Psoas muscle (tissue), 8 donors: ENCODE measurements around the gene EDN2. TPM values are rescaled to one million over a fixed set of nuclear protein-coding genes. Genes with fewer than 3 reads are reported as not detected.

Source experiments
- ATAC-seq, 4 donors: fragments of 200-7000 bp; cut with Tn5 transposase; one replicate each; pipeline ENCODE4 v1.9.1; 2020; ENCODE audit warnings: moderate library complexity in 3 of 4, mild to moderate bottlenecking in 2 of 4
- DNase-seq, 2 donors: peaks; one replicate each; pipeline ENCODE4 v3.0.0-alpha.2; 2020
- H3K27ac ChIP-seq: fragments of 200-600 bp; one replicate; pipeline ENCODE4 v1.8.0; 2022
- H3K27me3 ChIP-seq, 3 donors: fragments of 200-600 bp in 1 of 3; one replicate each; pipeline versions ENCODE4 v1.6.1 to v1.8.0; 2013 to 2022; ENCODE audit warnings: low read length in 2 of 3, mild to moderate bottlenecking in 2 of 3, moderate library complexity in 1 of 3; ENCODE audit not compliant: insufficient read depth in 3 of 3
- H3K36me3 ChIP-seq, 2 donors: fragments of 200-600 bp in 1 of 2; one replicate each; pipeline versions ENCODE4 v1.6.1 to v1.8.0; 2013 to 2022; ENCODE audit warnings: low read depth in 1 of 2, mild to moderate bottlenecking in 1 of 2, moderate library complexity in 1 of 2; ENCODE audit not compliant: insufficient read depth in 1 of 2
- H3K4me1 ChIP-seq: fragments of 200-600 bp; one replicate; pipeline ENCODE4 v1.8.0; 2022
- H3K4me3 ChIP-seq: fragments of 200-600 bp; one replicate; pipeline ENCODE4 v1.8.0; 2022; ENCODE audit warnings: mild to moderate bottlenecking
- H3K9me3 ChIP-seq: fragments of 200-600 bp; one replicate; pipeline ENCODE4 v1.8.0; 2022
- CTCF ChIP-seq: fragments of 200-600 bp; IDR thresholded peaks from one replicate; pipeline ENCODE4 v1.8.0; 2022; ENCODE audit warnings: antibody characterized with exemption
- WGBS, 3 donors: extraction: QIAGEN DNeasy Blood & Tissue Kit; methylation state at CpG; one replicate each; pipeline versions ENCODE4 v1.1.6 to v1.1.7; 2013; 5-methylcytosine and 5-hydroxymethylcytosine counted together
- intact Hi-C, 2 donors: fragments of 100-400 bp; cut with DNase I; formaldehyde crosslinking; loops; one replicate each; pipeline versions ENCODE4 v1.11.0 to v1.14.2; 2022
- polyA plus RNA-seq, 3 donors: library from polyadenylated mRNA; stranded (reverse); fragments of 200-250 nt; gene quantifications; one replicate each; pipeline ENCODE4 v1.2.3, GENCODE V29; 2013
- total RNA-seq, 4 donors: library from RNA; stranded (reverse); fragmentation: NEBNext Ultra II Directional in 2 of 4; extraction: Animal tissue kit (Norgen Biotek cat#: 25700) in 2 of 4; gene quantifications; one replicate each; pipeline versions ENCODE4 v1.2.1 to v1.2.4, GENCODE V29; 2021 to 2023
- donor health status: healthy with polysubstance abuse.
- donor health status: DM: no; HTN: no; CAD: no; lungs with moderate emphysema.
- donor health status: Bipolar disorder and iron deficiency.
- donor health status: healthy.
- donor health status: DM: yes; HTN: yes; CAD: no.
- donor health status: DM: no; HTN: no; CAD: no.
- donor health status: DM: no; HTN: no; CAD: no.
- donor health status: DM: yes; HTN: yes; CAD: no.

The EDN2 gene
- total and polyA plus RNA-seq, 7 donors = 0.03 to 0.10 TPM; not detected in 5

GRCh38 chr1:41498804-41499203, 14.3 kb upstream of the EDN2 start:
- no peaks in the 10 kb centered on the region for H3K9me3 ChIP-seq

GRCh38 chr1:41498391-41498790, 13.9 kb upstream of the EDN2 start:
- no peak overlapping the region for H3K4me3 ChIP-seq
- DNase-seq (no peak), ATAC-seq (no peak)
- 54 to 83% (median 68%) methylated on average over 5 of the region's 5 CpGs for WGBS, 3 donors
- peak overlapping the region; percentile 93 for H3K27ac ChIP-seq
- TF ChIP-seq CTCF = no peak
- peaks cover 61% of the 10 kb centered on the region for H3K4me1 ChIP-seq
- intact Hi-C loops = no loop called here
- no peaks in the 10 kb centered on the region for H3K27me3 ChIP-seq
- H3K36me3 ChIP-seq = no peaks in the 10 kb centered on the region
- H3K9me3 ChIP-seq = no peaks in the 10 kb centered on the region

More at GRCh38 chr1:41498804-41499203, 14.3 kb upstream of the EDN2 start:
- H3K36me3 ChIP-seq = no peaks in the 10 kb centered on the region
- H3K27me3 ChIP-seq = no peaks in the 10 kb centered on the region
- TF ChIP-seq CTCF = no peak
- no peak overlapping the region for H3K4me3 ChIP-seq
- 17 to 31% (median 21%) methylated on average over 12 of the region's 12 CpGs for WGBS, 3 donors
- peak; percentile 46 to 58 (median 56) for ATAC-seq
- H3K4me1 ChIP-seq = peaks cover 65% of the 10 kb centered on the region
- intact Hi-C loops = no loop called here
- H3K27ac ChIP-seq = peak overlapping the region; percentile 93
- DNase-seq = peak; percentile 85 to 93

- no peaks in the 10 kb centered on the region for H3K36me3 ChIP-seq
- H3K9me3 ChIP-seq = no peaks in the 10 kb centered on the region
- no peaks in the 10 kb centered on the region for H3K27me3 ChIP-seq
- no peak for TF ChIP-seq CTCF
- WGBS, 3 donors = 94% methylated on average over 7 of the region's 7 CpGs
- H3K4me1 ChIP-seq = peaks cover 54% of the 10 kb centered on the region
- peak overlapping the region; percentile 93 for H3K27ac ChIP-seq
- peak in 1 of 2 donors; percentile 43 for DNase-seq
- ATAC-seq = no peak
- intact Hi-C loops = no loop called here
- no peak overlapping the region for H3K4me3 ChIP-seq
These were observed 13.1 kb upstream of the EDN2 start for GRCh38 chr1:41497461-41498030.

- no peak for TF ChIP-seq CTCF
- ATAC-seq (no peak), DNase-seq (peak; percentile 33 to 66)
- peaks cover 50% of the 10 kb centered on the region for H3K4me1 ChIP-seq
- H3K27me3 ChIP-seq = no peaks in the 10 kb centered on the region
- H3K9me3 ChIP-seq = no peaks in the 10 kb centered on the region
- peak overlapping the region; percentile 55 for H3K4me3 ChIP-seq
- H3K27ac ChIP-seq = peak overlapping the region; percentile 93
- no peaks in the 10 kb centered on the region for H3K36me3 ChIP-seq
- WGBS, 3 donors = 67 to 83% (median 69%) methylated on average over 12 to 13 of the region's 13 CpGs
- intact Hi-C loops = no loop called here
These were observed 12.6 kb upstream of the EDN2 start for GRCh38 chr1:41497056-41497440.
